ENCODE data around the gene GFOD1.

The GFOD1 gene

GRCh38 chr6:13454286-13455221 lies 32.8 kb downstream of the GFOD1 start:
- Histone ChIP-seq H2AFZ (ENCODE audit: low read depth) (no peak overlapping the region), H3K4me3 (IDR thresholded peaks at IDR 0.05; ENCODE audit: insufficient read depth, low read depth, low read length) (no peak overlapping the region), H3K27me3 (ENCODE audit: insufficient read depth, low read depth) (no peaks in the 10 kb centered on the region), H3K9ac (no peak overlapping the region), H3K27ac (no peak overlapping the region), H3K36me3 (ENCODE audit: insufficient read depth) (no peaks in the 10 kb centered on the region), H3K4me2 (no peak overlapping the region; the same call in 1 of the 2 replicates), H3K79me2 (ENCODE audit: insufficient read depth, low read depth) (no peaks in the 10 kb centered on the region), H4K20me1 (ENCODE audit: insufficient read depth) (no peaks in the 10 kb centered on the region), H3K4me1 (ENCODE audit: low read depth, poor library complexity, severe bottlenecking) (no peaks in the 10 kb centered on the region)
- no peak for TF ChIP-seq CTCF (conservative IDR thresholded peaks at IDR 0.05; ENCODE audit: low read depth, low read length)

GRCh38 chr6:13453771-13454251 lies 33.6 kb downstream of the GFOD1 start:
- Histone ChIP-seq H3K4me3 (IDR thresholded peaks at IDR 0.05; ENCODE audit: insufficient read depth, low read depth, low read length) (no peak overlapping the region), H3K36me3 (ENCODE audit: insufficient read depth) (no peaks in the 10 kb centered on the region), H3K4me1 (ENCODE audit: low read depth, poor library complexity, severe bottlenecking) (no peaks in the 10 kb centered on the region), H3K27ac (no peak overlapping the region), H3K79me2 (ENCODE audit: insufficient read depth, low read depth) (no peaks in the 10 kb centered on the region), H3K9ac (no peak overlapping the region), H3K4me2 (no peak overlapping the region; the same call in 1 of the 2 replicates), H3K27me3 (ENCODE audit: insufficient read depth, low read depth) (no peaks in the 10 kb centered on the region), H4K20me1 (ENCODE audit: insufficient read depth) (no peaks in the 10 kb centered on the region), H2AFZ (ENCODE audit: low read depth) (no peak overlapping the region)
- no peak for TF ChIP-seq CTCF (conservative IDR thresholded peaks at IDR 0.05; ENCODE audit: low read depth, low read length)

- no peak overlapping the region for H3K9ac ChIP-seq
- no peak overlapping the region for H3K27ac ChIP-seq
- no peak overlapping the region for H3K4me3 ChIP-seq (IDR thresholded peaks at IDR 0.05; ENCODE audit: insufficient read depth, low read depth, low read length)
- no peaks in the 10 kb centered on the region for H3K4me1 ChIP-seq (ENCODE audit: low read depth, poor library complexity, severe bottlenecking)
- H3K27me3 ChIP-seq (ENCODE audit: insufficient read depth, low read depth), result no peaks in the 10 kb centered on the region
- no peak for TF ChIP-seq CTCF (conservative IDR thresholded peaks at IDR 0.05; ENCODE audit: low read depth, low read length)
- no peak overlapping the region for H2AFZ ChIP-seq (ENCODE audit: low read depth)
- no peaks in the 10 kb centered on the region for H4K20me1 ChIP-seq (ENCODE audit: insufficient read depth)
- H3K36me3 ChIP-seq (ENCODE audit: insufficient read depth), result no peaks in the 10 kb centered on the region
- H3K4me2 ChIP-seq, result no peak overlapping the region
- no peaks in the 10 kb centered on the region for H3K79me2 ChIP-seq (ENCODE audit: insufficient read depth, low read depth)
These were observed 34.2 kb downstream of the GFOD1 start for GRCh38 chr6:13453153-13453552.

- Histone ChIP-seq H2AFZ (ENCODE audit: low read depth) (no peak overlapping the region), H3K79me2 (ENCODE audit: insufficient read depth, low read depth) (no peaks in the 10 kb centered on the region), H3K9ac (no peak overlapping the region), H3K4me1 (ENCODE audit: low read depth, poor library complexity, severe bottlenecking) (no peaks in the 10 kb centered on the region), H3K4me2 (no peak overlapping the region), H3K27me3 (ENCODE audit: insufficient read depth, low read depth) (no peaks in the 10 kb centered on the region), H4K20me1 (ENCODE audit: insufficient read depth) (no peaks in the 10 kb centered on the region), H3K27ac (no peak overlapping the region), H3K4me3 (IDR thresholded peaks at IDR 0.05; ENCODE audit: insufficient read depth, low read depth, low read length) (no peak overlapping the region), H3K36me3 (ENCODE audit: insufficient read depth) (no peaks in the 10 kb centered on the region)
- TF ChIP-seq CTCF (conservative IDR thresholded peaks at IDR 0.05; ENCODE audit: low read depth, low read length), result no peak
These were observed 34.9 kb downstream of the GFOD1 start for GRCh38 chr6:13452346-13453117.
